Measurements from ENCODE around the gene TBX19. TPM values are rescaled to one million over a fixed set of nuclear protein-coding genes. Genes with fewer than 3 reads are reported as not detected.

TBX19 gene
- total RNA-seq (2022; extraction: Qiagen RNA extraction) = 0.60 to 0.79 TPM (median 0.75 TPM) in 5 replicates

GRCh38 chr1:168280296-168280927, at the start of gene TBX19:
Gene TBX19 (plus strand): TSS chr1:168280877. CDS start chr1:168281091, 214 bp downstream.

Other genes with a start within 250 kb of the TBX19 start
- 10.6 to 19.0 TPM (median 15.0 TPM) in 5 replicates for gene GPR161, start 143.9 kb upstream of the TBX19 start, total RNA-seq (2022; extraction: Qiagen RNA extraction)
- 27.1 to 38.9 TPM (median 33.8 TPM) in 5 replicates for gene TIPRL, start 101.9 kb upstream of the TBX19 start, total RNA-seq (2022; extraction: Qiagen RNA extraction)
- gene SFT2D2, start 54.9 kb upstream of the TBX19 start, total RNA-seq (2022; extraction: Qiagen RNA extraction) = 12.9 to 21.9 TPM (median 14.1 TPM) in 5 replicates